Stimulated activated CD8-positive, alpha-beta memory T cell treated with anti-CD3 and anti-CD28 coated beads, Interleukin-12 subunit alpha, Interleukin-12 subunit beta, amount 100 ng/mL, for 4 hours (primary cell): ENCODE data around the gene MMP24.

Experiments used
- DNase-seq: peaks from one replicate; pipeline ENCODE4 v3.0.0-alpha.2; 2020; ENCODE audit warnings: low read depth

The MMP24 gene

GRCh38 chr20:35293303-35294292 lies 67.1 kb downstream of the MMP24 start:
- no peak for DNase-seq

- no peak for DNase-seq
These were observed 67.8 kb downstream of the MMP24 start for GRCh38 chr20:35294293-35294685.

- DNase-seq, result no peak
These were observed 68.6 kb downstream of the MMP24 start for GRCh38 chr20:35295058-35295457.

- no peak for DNase-seq
These were observed 69.2 kb downstream of the MMP24 start for GRCh38 chr20:35295674-35296073.

GRCh38 chr20:35296101-35296554 lies 69.6 kb downstream of the MMP24 start:
- no peak for DNase-seq

GRCh38 chr20:35297155-35297554 lies 70.7 kb downstream of the MMP24 start:
- no peak for DNase-seq

GRCh38 chr20:35297740-35298139 lies 71.2 kb downstream of the MMP24 start:
- no peak for DNase-seq

- no peak for DNase-seq
These were observed 71.8 kb downstream of the MMP24 start for GRCh38 chr20:35298264-35298663.

GRCh38 chr20:35299780-35300179 lies 73.3 kb downstream of the MMP24 start:
- no peak for DNase-seq

- DNase-seq, result no peak
These were observed 74.2 kb downstream of the MMP24 start for GRCh38 chr20:35300469-35301262.

- no peak for DNase-seq
These were observed 74.9 kb downstream of the MMP24 start for GRCh38 chr20:35301426-35301825.

- no peak for DNase-seq
These were observed 76.2 kb downstream of the MMP24 start for GRCh38 chr20:35302421-35303335.

- no peak for DNase-seq
These were observed 76.9 kb downstream of the MMP24 start for GRCh38 chr20:35303382-35303734.

GRCh38 chr20:35303735-35304491 lies 77.4 kb downstream of the MMP24 start:
- DNase-seq, result peak; percentile 63

GRCh38 chr20:35304956-35305355 lies 78.5 kb downstream of the MMP24 start:
- no peak for DNase-seq

- no peak for DNase-seq
These were observed 79.4 kb downstream of the MMP24 start for GRCh38 chr20:35305682-35306556.

- no peak for DNase-seq
These were observed 80.5 kb downstream of the MMP24 start for GRCh38 chr20:35306931-35307517.

- no peak for DNase-seq
These were observed 81.5 kb downstream of the MMP24 start for GRCh38 chr20:35307666-35308653.
